GM18511 (cell line): ENCODE results near the gene CKMT1B.
"Not testable (repeated sequence)": the region's sequence is repeated elsewhere in the genome, so short reads cannot be mapped to it uniquely, and the experiment has no call there.

Experiments used
- ATAC-seq: cut with Tn5 transposase; IDR thresholded peaks from one replicate; pipeline ENCODE4 v1.9.1; 2021; ENCODE audit warnings: mild to moderate bottlenecking, moderate library complexity; ENCODE audit not compliant: unreplicated experiment

Gene CKMT1B

GRCh38 chr15:43626937-43627336 lies 33.1 kb downstream of the CKMT1B start:
- not testable (repeated sequence) for ATAC-seq

GRCh38 chr15:43638464-43639204 lies 44.8 kb downstream of the CKMT1B start:
- not testable (repeated sequence) for ATAC-seq
